Mucosa of descending colon (tissue), 3 donors: ENCODE results near the gene MMP7. TPM values are rescaled to one million over a fixed set of nuclear protein-coding genes. Genes with fewer than 3 reads are reported as not detected.
"Not testable (repeated sequence)": the region's sequence is repeated elsewhere in the genome, so short reads cannot be mapped to it uniquely, and the experiment has no call there.

ENCODE experiments used
- ATAC-seq: fragments of 200-7000 bp; cut with Tn5 transposase; one replicate; pipeline ENCODE4 v1.9.1; 2020; ENCODE audit warnings: mild to moderate bottlenecking, moderate library complexity
- DNase-seq, 3 donors: peaks; one replicate each; pipeline ENCODE4 v3.0.0-alpha.2; 2020
- H3K36me3 ChIP-seq: fragments of 200-600 bp; one replicate; pipeline ENCODE4 v1.8.0; 2021; ENCODE audit warnings: low read depth, mild to moderate bottlenecking
- H3K4me1 ChIP-seq: fragments of 200-600 bp; one replicate; pipeline ENCODE4 v1.8.0; 2021; ENCODE audit warnings: low read depth, mild to moderate bottlenecking
- H3K4me3 ChIP-seq: fragments of 200-600 bp; one replicate; pipeline ENCODE4 v1.8.0; 2021; ENCODE audit warnings: mild to moderate bottlenecking
- H3K9me3 ChIP-seq: fragments of 200-600 bp; one replicate; pipeline ENCODE4 v1.8.0; 2021; ENCODE audit warnings: mild to moderate bottlenecking
- intact Hi-C, 2 donors: fragments of 100-400 bp; cut with DNase I in 1 of 2; cut with micrococcal nuclease in 1 of 2; formaldehyde crosslinking; loops; one replicate each; pipeline versions ENCODE4 v1.11.0 to v1.11.1; 2022; cut with DNase I, micrococcal nuclease
- total RNA-seq, 3 donors: library from RNA; stranded (reverse); fragmentation: NEBNext Ultra II Directional in 2 of 3; extraction: Animal tissue kit (Norgen Biotek cat#: 25700) in 2 of 3; gene quantifications; one replicate each; pipeline versions ENCODE4 v1.2.1 to v1.2.4, GENCODE V29; 2021 to 2023
- TF ChIP-seq, protein P1 (sequence below): fragments of 200-600 bp; IDR thresholded peaks from one replicate; pipeline ENCODE4 v1.8.0; 2022; ENCODE audit warnings: antibody characterized with exemption, mild to moderate bottlenecking
- donor health status: DM: no; HTN: no; CAD: no; lungs with moderate emphysema.
- donor health status: DM: no; HTN: no; CAD: no.
- donor health status: DM: no; HTN: yes; CAD: no.

Gene MMP7
- total RNA-seq, 3 donors from 2014 or later: not detected

DNA sequence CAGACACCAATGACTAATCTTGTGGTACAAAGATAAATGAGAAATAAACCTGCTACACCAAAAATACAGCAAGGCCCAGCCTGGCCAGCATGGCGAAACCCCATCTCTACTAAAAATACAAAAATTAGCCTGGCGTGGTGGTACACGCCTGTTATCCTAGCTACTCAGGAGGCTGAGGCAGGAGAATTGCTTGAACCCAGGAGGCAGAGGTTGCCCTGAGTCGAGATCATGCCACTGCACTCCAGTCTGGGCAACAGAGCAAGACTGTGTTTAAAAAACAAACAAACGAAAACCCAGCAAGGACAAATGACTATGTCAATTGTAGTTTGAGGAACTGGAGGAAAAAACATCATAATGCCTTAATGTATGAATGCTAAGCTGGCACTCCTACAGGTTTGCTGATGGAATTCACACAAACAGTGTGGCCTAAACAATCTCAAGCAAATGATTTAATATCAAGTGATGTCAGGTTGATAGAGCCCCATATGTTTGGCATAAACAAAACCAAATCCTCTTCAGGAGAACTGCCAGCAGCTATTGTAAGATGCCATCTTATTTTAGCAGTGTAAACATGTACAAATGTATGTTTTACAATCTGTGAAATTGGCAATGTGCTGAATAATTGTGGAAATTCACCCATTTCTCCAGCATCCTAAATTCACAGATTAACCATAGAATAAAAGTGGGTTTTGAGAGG, 20.0 kb downstream of the MMP7 start:
- no peaks in the 10 kb centered on the region for H3K4me1 ChIP-seq
- no peaks in the 10 kb centered on the region for H3K9me3 ChIP-seq
- no peaks in the 10 kb centered on the region for H3K36me3 ChIP-seq
- no peak for ATAC-seq
- intact Hi-C loops: no loop called here
- TF ChIP-seq, protein P1, sequence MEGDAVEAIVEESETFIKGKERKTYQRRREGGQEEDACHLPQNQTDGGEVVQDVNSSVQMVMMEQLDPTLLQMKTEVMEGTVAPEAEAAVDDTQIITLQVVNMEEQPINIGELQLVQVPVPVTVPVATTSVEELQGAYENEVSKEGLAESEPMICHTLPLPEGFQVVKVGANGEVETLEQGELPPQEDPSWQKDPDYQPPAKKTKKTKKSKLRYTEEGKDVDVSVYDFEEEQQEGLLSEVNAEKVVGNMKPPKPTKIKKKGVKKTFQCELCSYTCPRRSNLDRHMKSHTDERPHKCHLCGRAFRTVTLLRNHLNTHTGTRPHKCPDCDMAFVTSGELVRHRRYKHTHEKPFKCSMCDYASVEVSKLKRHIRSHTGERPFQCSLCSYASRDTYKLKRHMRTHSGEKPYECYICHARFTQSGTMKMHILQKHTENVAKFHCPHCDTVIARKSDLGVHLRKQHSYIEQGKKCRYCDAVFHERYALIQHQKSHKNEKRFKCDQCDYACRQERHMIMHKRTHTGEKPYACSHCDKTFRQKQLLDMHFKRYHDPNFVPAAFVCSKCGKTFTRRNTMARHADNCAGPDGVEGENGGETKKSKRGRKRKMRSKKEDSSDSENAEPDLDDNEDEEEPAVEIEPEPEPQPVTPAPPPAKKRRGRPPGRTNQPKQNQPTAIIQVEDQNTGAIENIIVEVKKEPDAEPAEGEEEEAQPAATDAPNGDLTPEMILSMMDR: no peak
- DNase-seq: no peak
- no peak overlapping the region for H3K4me3 ChIP-seq

DNA sequence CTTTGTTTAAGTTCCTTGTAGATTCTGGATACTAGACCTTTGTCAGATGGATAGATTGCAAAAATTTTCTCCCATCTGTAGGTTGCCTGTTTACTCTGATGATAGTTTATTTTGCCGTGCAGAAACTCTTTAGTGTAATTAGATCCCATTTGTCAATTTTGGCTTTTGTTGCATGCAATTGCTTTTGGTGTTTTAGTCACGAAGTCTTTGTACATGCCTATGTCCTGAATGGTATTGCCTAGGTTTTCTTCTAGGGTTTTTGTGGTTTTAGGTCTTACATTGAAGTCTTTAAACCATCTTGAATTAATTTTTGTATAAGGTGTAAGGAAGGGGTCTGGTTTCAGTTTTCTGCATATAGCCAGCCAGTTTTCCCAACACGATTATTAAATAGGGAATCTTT, 27.7 kb downstream of the MMP7 start:
- intact Hi-C loops, H3K4me3 ChIP-seq, DNase-seq, ATAC-seq, H3K4me1 ChIP-seq, H3K9me3 ChIP-seq, H3K36me3 ChIP-seq: not testable (repeated sequence)

DNA sequence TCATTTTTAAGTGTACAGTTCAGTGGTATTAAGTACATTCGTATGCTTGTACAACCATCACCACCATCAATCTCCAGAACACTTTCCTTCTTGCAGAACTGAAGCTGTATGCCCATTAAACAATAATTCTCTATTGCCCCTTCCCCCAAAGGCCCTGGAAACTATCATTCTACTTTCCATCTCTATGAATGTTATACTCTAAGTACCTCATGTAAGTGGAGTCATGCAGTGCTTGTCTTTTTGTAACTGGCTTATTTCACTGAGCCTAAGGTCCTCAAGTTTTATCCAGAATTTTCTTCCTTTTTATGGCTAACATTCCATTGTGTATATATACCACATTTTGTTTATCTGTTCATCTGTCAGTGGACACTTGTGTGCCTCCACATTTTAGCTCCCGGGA, 29.7 kb downstream of the MMP7 start:
- Histone ChIP-seq H3K4me3 (no peak overlapping the region), H3K9me3 (no peaks in the 10 kb centered on the region), H3K4me1 (peaks cover under 1% of the 10 kb centered on the region), H3K36me3 (no peaks in the 10 kb centered on the region)
- intact Hi-C loops: no loop called here
- TF ChIP-seq, protein P1: no peak
- DNase-seq (no peak), ATAC-seq (no peak)

DNA sequence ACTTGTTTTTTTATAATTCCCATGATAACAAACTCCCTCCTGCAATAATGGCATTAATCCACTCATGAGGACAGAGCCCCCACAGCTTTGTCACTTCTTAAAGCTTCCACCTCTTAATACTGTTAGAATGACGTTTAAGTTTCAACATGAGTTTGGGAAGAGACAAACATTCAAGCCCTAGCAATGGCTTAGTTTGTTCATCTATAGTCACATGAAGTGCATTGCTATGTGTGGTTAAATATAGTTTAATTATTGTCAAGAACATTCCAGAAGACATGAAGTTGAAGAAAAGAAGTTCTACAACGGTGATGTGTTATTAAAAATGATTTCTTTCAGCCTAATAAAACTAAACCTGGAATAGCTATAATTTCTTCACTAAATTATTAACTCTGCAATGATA, 30.6 kb downstream of the MMP7 start:
- Histone ChIP-seq H3K4me1 (peaks cover 10% of the 10 kb centered on the region), H3K36me3 (no peaks in the 10 kb centered on the region), H3K4me3 (no peak overlapping the region), H3K9me3 (no peaks in the 10 kb centered on the region)
- DNase-seq (no peak), ATAC-seq (no peak)
- TF ChIP-seq, protein P1: no peak
- intact Hi-C loops: loop anchor here (5.0 to 10.0 kb wide), 4 partner anchors 115 to 215 kb away; partner anchors contain the start of gene BIRC2 (in 1 of the 2)

DNA sequence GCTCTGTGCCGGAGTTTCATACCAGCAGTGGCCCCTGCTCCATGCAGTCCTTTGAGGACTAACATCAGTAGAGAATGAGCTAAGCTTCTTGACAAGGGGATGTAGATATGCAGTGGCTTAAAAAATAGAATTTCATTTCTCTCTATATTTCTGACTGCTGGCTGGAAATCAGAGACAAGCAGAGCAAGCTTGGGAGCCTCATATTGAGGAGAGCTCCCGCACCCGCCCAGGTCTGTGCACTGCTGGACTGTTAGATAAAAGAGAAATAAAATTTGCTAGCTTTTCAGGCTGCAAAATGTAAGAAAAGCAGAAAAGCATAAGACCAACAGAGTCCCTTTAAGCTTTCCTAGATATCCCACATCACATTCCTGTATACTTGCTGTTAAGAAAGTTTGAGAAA, 31.4 kb downstream of the MMP7 start:
- no peak overlapping the region for H3K4me3 ChIP-seq
- TF ChIP-seq, protein P1: no peak
- peaks cover 13% of the 10 kb centered on the region for H3K4me1 ChIP-seq
- DNase-seq (no peak), ATAC-seq (no peak)
- intact Hi-C loops: loop anchor here (5.0 to 10.0 kb wide), 4 partner anchors 114 to 214 kb away; partner anchors contain the start of gene BIRC2 (in 1 of the 2)
- H3K36me3 ChIP-seq: no peaks in the 10 kb centered on the region
- no peaks in the 10 kb centered on the region for H3K9me3 ChIP-seq

DNA sequence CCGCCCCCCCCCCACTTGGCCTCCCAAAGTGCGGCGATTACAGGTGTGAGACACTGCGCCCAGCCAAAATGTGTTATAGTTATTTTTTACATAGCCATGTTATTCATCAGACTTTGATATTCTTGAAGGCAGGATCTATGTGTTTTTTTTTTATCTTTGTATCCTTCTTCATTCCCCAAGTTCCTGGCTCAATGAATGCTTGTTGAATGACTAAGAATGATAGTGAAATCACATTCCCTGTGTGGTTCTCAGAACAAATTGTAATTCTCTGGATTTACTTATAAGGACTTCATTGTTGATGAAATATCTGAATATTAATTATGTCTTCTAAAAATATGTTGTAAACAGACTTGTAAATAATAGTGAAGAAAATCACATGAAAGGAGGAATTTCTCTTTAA, 33.5 kb downstream of the MMP7 start:
- Histone ChIP-seq H3K4me1 (peaks cover 13% of the 10 kb centered on the region), H3K36me3 (no peaks in the 10 kb centered on the region), H3K9me3 (no peaks in the 10 kb centered on the region), H3K4me3 (no peak overlapping the region)
- ATAC-seq (no peak), DNase-seq (no peak)
- TF ChIP-seq, protein P1: no peak
- intact Hi-C loops: loop anchor here (5.0 to 10.0 kb wide), 4 partner anchors 112 to 212 kb away; partner anchors contain the start of gene BIRC2 (in 1 of the 2)
